DND-41 (cell line): ENCODE measurements around the gene NRXN3.

Experiments
- EZH2 ChIP-seq: IDR thresholded peaks from 3 replicates; pipeline ENCODE4 v1.6.1; 2012; ENCODE audit warnings: borderline replicate concordance, low read depth, mild to moderate bottlenecking, moderate library complexity, low read length, inconsistent platforms; ENCODE audit not compliant: severe bottlenecking
- TF ChIP-seq, protein P1 (sequence below): IDR thresholded peaks from 2 replicates; pipeline ENCODE4 v1.5.1; 2012; ENCODE audit warnings: borderline replicate concordance, low read length, moderate library complexity, mild to moderate bottlenecking; ENCODE audit not compliant: poor library complexity, severe bottlenecking; ENCODE audit errors: extremely low read depth

DNA sequence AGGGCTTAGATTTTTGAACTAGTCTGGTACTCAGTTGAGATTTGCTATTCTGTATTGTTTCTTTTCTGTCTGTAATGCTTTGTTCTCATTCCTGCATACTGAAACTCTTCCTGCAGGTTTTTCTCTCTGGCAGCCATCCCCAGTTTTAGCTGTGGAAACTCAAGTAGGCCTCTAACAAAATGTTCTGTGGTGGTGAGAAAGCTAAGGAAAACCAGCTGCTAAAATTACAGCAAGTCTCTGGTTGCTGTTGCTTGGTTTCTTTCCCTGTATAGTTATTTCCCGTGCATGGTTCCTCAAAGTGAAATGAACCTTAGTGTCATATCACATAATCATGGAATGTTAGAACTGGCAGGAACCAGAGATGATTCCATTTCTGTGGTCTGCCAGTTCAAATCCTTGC, 442.5 kb downstream of the NRXN3 start:
- TF ChIP-seq, protein P1, sequence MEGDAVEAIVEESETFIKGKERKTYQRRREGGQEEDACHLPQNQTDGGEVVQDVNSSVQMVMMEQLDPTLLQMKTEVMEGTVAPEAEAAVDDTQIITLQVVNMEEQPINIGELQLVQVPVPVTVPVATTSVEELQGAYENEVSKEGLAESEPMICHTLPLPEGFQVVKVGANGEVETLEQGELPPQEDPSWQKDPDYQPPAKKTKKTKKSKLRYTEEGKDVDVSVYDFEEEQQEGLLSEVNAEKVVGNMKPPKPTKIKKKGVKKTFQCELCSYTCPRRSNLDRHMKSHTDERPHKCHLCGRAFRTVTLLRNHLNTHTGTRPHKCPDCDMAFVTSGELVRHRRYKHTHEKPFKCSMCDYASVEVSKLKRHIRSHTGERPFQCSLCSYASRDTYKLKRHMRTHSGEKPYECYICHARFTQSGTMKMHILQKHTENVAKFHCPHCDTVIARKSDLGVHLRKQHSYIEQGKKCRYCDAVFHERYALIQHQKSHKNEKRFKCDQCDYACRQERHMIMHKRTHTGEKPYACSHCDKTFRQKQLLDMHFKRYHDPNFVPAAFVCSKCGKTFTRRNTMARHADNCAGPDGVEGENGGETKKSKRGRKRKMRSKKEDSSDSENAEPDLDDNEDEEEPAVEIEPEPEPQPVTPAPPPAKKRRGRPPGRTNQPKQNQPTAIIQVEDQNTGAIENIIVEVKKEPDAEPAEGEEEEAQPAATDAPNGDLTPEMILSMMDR, result no peak
- TF ChIP-seq EZH2, result no peak
